KMS-11 (cell line): ENCODE results near the gene SYS1.
A peak's percentile ranks its signal among the peaks of the same experiment; 100 is the strongest.

ENCODE experiments used
- H2AFZ ChIP-seq: fragments of 200-600 bp; sonication (generic); 2 replicates; pipeline ENCODE4 v1.6.1; 2016; ENCODE audit warnings: antibody characterized with exemption, mixed run types, low read depth
- H3K27ac ChIP-seq: fragments of 200-600 bp; sonication (generic); 2 replicates; pipeline ENCODE4 v1.6.1; 2016; ENCODE audit warnings: mild to moderate bottlenecking, mixed run types
- H3K27me3 ChIP-seq: fragments of 200-600 bp; sonication (generic); 2 replicates; pipeline ENCODE4 v1.6.1; 2017; ENCODE audit warnings: mild to moderate bottlenecking, low read depth, mixed run types, moderate library complexity; ENCODE audit not compliant: insufficient read depth
- H3K36me3 ChIP-seq: fragments of 200-600 bp; sonication (generic); 2 replicates; pipeline ENCODE4 v1.6.1; 2017; ENCODE audit warnings: mild to moderate bottlenecking, mixed run types; ENCODE audit not compliant: insufficient read depth
- H3K4me1 ChIP-seq: fragments of 200-600 bp; sonication (generic); 2 replicates; pipeline ENCODE4 v1.6.1; 2016; ENCODE audit warnings: mild to moderate bottlenecking, low read depth, mixed run types; ENCODE audit not compliant: poor library complexity, severe bottlenecking
- H3K4me2 ChIP-seq: fragments of 200-600 bp; sonication (generic); 2 replicates; pipeline ENCODE4 v1.7.0; 2016; ENCODE audit warnings: mild to moderate bottlenecking, mixed run types
- H3K4me3 ChIP-seq: fragments of 200-600 bp; sonication (generic); IDR thresholded peaks from 2 replicates; pipeline ENCODE4 v1.6.1; 2017; ENCODE audit warnings: low read depth, low read length, mixed read lengths; ENCODE audit not compliant: insufficient read depth
- H3K79me2 ChIP-seq: fragments of 200-600 bp; sonication (generic); 2 replicates; pipeline ENCODE4 v1.6.1; 2016; ENCODE audit warnings: low read depth, mixed run types; ENCODE audit not compliant: insufficient read depth
- H3K9ac ChIP-seq: fragments of 200-600 bp; sonication (generic); 2 replicates; pipeline ENCODE4 v1.6.1; 2016; ENCODE audit warnings: mild to moderate bottlenecking, mixed run types
- H4K20me1 ChIP-seq: fragments of 200-600 bp; sonication (generic); 2 replicates; pipeline ENCODE4 v1.6.1; 2016; ENCODE audit warnings: mild to moderate bottlenecking, mixed run types; ENCODE audit not compliant: insufficient read depth
- TF ChIP-seq, protein P1 (sequence below): fragments of 200-600 bp; sonication (generic); conservative IDR thresholded peaks from 2 replicates; pipeline ENCODE4 v1.6.1; 2017; ENCODE audit warnings: low read depth, mild to moderate bottlenecking, antibody characterized with exemption, low read length, moderate library complexity, mixed read lengths

Gene SYS1

DNA sequence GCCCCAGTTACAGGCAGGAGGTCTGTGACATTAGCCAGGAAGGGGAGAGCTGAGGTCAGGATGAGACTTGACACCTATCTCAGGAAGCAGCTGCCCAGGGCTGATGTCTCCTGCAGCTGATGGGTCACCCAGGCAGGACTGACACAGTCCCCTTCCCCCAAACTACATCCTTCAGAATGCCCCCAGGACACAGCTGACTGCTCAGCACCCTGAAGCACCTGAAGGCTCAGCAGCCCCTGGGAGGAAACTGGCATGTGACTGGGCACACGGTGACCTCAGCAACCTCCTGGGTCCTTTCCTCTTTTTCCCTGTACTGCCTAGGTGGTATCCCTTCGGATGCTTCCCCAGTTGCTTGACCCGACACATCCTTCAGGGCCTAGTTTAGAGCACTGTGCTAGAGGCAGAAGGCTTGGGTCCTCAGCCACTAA, 16.7 kb upstream of the SYS1 start:
- no peaks in the 10 kb centered on the region for H3K36me3 ChIP-seq
- no peaks in the 10 kb centered on the region for H3K27me3 ChIP-seq
- TF ChIP-seq, protein P1, sequence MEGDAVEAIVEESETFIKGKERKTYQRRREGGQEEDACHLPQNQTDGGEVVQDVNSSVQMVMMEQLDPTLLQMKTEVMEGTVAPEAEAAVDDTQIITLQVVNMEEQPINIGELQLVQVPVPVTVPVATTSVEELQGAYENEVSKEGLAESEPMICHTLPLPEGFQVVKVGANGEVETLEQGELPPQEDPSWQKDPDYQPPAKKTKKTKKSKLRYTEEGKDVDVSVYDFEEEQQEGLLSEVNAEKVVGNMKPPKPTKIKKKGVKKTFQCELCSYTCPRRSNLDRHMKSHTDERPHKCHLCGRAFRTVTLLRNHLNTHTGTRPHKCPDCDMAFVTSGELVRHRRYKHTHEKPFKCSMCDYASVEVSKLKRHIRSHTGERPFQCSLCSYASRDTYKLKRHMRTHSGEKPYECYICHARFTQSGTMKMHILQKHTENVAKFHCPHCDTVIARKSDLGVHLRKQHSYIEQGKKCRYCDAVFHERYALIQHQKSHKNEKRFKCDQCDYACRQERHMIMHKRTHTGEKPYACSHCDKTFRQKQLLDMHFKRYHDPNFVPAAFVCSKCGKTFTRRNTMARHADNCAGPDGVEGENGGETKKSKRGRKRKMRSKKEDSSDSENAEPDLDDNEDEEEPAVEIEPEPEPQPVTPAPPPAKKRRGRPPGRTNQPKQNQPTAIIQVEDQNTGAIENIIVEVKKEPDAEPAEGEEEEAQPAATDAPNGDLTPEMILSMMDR: no peak
- H4K20me1 ChIP-seq: no peaks in the 10 kb centered on the region
- no peak overlapping the region for H3K9ac ChIP-seq
- H3K27ac ChIP-seq: no peak overlapping the region
- H3K4me3 ChIP-seq: no peak overlapping the region
- peak overlapping the region; percentile 79 for H3K4me2 ChIP-seq
- H3K4me1 ChIP-seq: peaks cover 50% of the 10 kb centered on the region
- H3K79me2 ChIP-seq: no peaks in the 10 kb centered on the region; the same call in none of the 2 replicates
- H2AFZ ChIP-seq: no peak overlapping the region

DNA sequence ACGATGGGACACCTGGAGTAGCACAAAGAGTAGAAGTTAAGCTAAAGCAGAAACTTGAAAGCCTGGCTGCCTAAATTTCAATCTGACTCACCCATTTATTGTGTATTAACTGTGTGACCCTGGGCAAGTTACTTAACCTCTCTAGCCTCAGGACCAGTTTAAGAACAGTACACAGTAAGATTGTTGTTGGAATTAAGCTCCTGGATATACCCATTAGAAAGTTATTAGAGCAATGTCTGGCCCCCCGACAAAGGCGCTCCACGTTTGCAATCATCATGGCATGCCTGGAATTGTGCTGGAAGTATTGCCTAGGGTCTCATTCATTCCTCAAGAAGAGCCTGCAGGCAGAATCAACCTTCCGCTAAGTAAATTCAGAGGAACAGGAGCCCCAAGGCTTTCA, 16.1 kb upstream of the SYS1 start:
- Histone ChIP-seq H3K4me2 (peak overlapping the region; percentile 79), H3K36me3 (no peaks in the 10 kb centered on the region), H3K79me2 (no peaks in the 10 kb centered on the region; the same call in none of the 2 replicates)

DNA sequence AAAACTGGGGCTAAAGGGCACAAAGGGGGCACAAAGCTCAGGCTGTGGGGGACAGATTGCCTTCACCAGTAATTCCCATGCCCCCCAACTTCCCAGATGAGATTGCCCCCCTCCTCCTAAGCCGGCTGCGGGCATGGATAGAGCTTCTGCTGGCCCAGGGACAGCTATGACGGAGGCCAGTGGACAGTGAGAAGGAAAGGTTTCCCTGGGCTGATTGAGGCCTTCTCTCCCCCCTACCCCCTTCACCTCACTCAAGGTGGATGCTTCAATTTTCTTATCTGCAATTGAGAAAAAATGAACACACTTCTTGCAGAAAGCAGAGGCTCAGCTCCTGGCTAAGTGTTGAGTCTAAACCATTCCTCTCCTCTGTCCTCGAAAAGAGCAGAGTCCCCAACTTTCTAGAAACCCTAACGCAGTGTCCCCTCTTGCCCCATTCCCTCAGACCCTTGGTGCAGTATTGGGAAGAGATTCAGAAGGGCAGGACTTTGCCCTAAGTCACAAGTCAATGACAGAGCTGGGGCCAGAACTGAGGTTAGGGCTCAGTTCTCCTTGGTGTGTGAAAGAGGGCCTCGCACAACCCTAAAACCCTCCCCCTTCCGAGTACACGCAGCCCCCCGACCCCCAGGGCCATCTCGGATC, 15.5 kb upstream of the SYS1 start:
- Histone ChIP-seq H3K4me3 (no peak overlapping the region), H3K27me3 (no peaks in the 10 kb centered on the region), H3K9ac (peak overlapping the region; percentile 69), H3K79me2 (no peaks in the 10 kb centered on the region; the same call in none of the 2 replicates), H3K4me1 (peaks cover 48% of the 10 kb centered on the region), H4K20me1 (no peaks in the 10 kb centered on the region), H2AFZ (peak overlapping the region; percentile 81), H3K27ac (no peak overlapping the region), H3K4me2 (peak overlapping the region; percentile 79), H3K36me3 (no peaks in the 10 kb centered on the region)
- TF ChIP-seq, protein P1: no peak

More for the DNA sequence above, 16.1 kb upstream of the SYS1 start:
- peaks cover 48% of the 10 kb centered on the region for H3K4me1 ChIP-seq
- H3K27me3 ChIP-seq: no peaks in the 10 kb centered on the region
- H3K27ac ChIP-seq: no peak overlapping the region
- H2AFZ ChIP-seq: no peak overlapping the region
- H3K9ac ChIP-seq: no peak overlapping the region
- TF ChIP-seq, protein P1: no peak
- no peaks in the 10 kb centered on the region for H4K20me1 ChIP-seq
- no peak overlapping the region for H3K4me3 ChIP-seq

DNA sequence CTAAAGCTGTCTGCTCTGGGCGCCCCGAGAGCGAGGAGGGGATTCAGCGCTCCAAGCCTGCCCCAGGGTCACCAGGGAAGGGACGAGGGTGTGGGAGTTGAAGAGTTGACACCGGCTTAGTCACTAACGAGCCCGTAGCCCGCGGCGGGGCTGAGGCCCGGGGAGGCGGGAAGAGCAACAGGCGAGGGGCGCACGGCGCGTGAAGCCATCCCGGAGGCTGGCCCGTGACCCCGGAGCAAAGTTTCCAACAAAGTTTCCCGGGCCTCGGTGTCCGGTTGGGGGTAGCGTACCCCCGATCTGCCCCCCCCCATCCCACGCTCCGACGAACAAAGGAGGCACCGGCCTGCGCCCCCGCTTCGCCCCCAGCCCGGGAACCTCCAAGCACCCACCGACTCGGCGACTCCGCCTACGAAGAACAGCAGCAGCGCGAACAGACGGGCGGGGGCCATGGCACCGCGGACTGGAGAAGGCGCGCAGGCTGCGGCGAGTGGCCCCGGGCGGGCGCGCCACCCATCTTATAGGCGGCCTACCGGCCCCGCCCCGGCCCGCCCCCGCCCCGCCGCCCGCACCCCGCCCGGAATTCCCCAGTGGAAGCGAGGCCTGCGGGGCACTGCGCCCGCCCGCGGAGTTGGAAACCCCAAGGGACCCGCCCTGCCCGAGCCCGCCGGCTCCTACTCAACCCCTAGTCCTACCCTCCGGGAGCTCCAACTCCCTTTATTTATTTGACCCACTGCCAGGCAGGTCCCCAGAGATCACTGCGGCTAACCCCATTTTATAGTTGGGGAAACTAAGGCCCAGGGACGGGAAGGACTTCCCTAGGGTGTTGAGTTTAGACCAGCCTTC, 14.8 kb upstream of the SYS1 start, which contains the start of gene SDC4:
SDC4 (minus strand) TSS at position 489 of the 843 bp plus-strand sequence; CDS start at position 449, 40 bp downstream.
- Histone ChIP-seq H4K20me1 (no peaks in the 10 kb centered on the region), H3K79me2 (no peaks in the 10 kb centered on the region; the same call in none of the 2 replicates), H3K4me1 (peaks cover 48% of the 10 kb centered on the region), H3K27me3 (no peaks in the 10 kb centered on the region), H3K36me3 (no peaks in the 10 kb centered on the region), H3K27ac (no peak within 1 kb of the TSS), H3K4me2 (peak within 1 kb of the TSS; percentile 94), H3K9ac (peak within 1 kb of the TSS; percentile 69), H3K4me3 (no peak within 1 kb of the TSS), H2AFZ (peak within 1 kb of the TSS; percentile 87)
- TF ChIP-seq, protein P1: no peak
